Esophagus muscularis mucosa (tissue), 4 donors: ENCODE data around the gene NEURL3. TPM values are rescaled to one million over a fixed set of nuclear protein-coding genes. Genes with fewer than 3 reads are reported as not detected.

Source experiments
- DNase-seq: peaks from one replicate; pipeline ENCODE4 v3.0.0-alpha.2; 2017; ENCODE audit errors: extremely low spot score
- H3K27ac ChIP-seq, 4 donors: fragments of 200-600 bp; sonication (generic); replicated peaks in 1 of 4; 1 replicate in 3 of 4; 2 replicates in 1 of 4; pipeline ENCODE4 v1.5.1; 2016 to 2019; ENCODE audit warnings: mild to moderate bottlenecking in 1 of 4
- H3K27me3 ChIP-seq, 4 donors: fragments of 200-600 bp; sonication (generic); one replicate each; pipeline versions ENCODE4 v1.5.1 to v1.6.0; 2016 to 2019
- H3K36me3 ChIP-seq, 4 donors: fragments of 200-600 bp; sonication (generic); one replicate each; pipeline ENCODE4 v1.5.1; 2016 to 2019
- H3K4me1 ChIP-seq, 4 donors: fragments of 200-600 bp; sonication (generic); one replicate each; pipeline ENCODE4 v1.5.1; 2016 to 2019
- H3K4me3 ChIP-seq, 4 donors: fragments of 200-600 bp; sonication (generic); 1 replicate in 2 of 4; 2 replicates in 2 of 4; pipeline ENCODE4 v1.5.1; 2016 to 2019; ENCODE audit warnings: mild to moderate bottlenecking in 4 of 4, moderate library complexity in 1 of 4
- H3K9me3 ChIP-seq, 4 donors: fragments of 200-600 bp; sonication (generic); 1 replicate in 3 of 4; 2 replicates in 1 of 4; pipeline ENCODE4 v1.5.1; 2016 to 2019
- EP300 ChIP-seq: sonication (generic); formaldehyde crosslinking; IDR thresholded peaks from one replicate; pipeline ENCODE4 v1.6.1; 2017; ENCODE audit warnings: antibody characterized with exemption
- POLR2A ChIP-seq: fragments of 450-650 bp; IDR thresholded peaks from one replicate; pipeline ENCODE4 v1.6.1; 2017; ENCODE audit warnings: antibody characterized with exemption, moderate library complexity, mild to moderate bottlenecking, low read depth
- POLR2AphosphoS5 ChIP-seq, 2 donors: sonication (generic); formaldehyde crosslinking; IDR thresholded peaks; one replicate each; pipeline ENCODE4 v1.6.1; 2017; ENCODE audit warnings: antibody characterized with exemption in 2 of 2
- WGBS: methylation state at CpG from one replicate; pipeline ENCODE4 v1.1.5; 2018; 5-methylcytosine and 5-hydroxymethylcytosine counted together
- intact Hi-C: fragments of 100-400 bp; cut with DNase I; formaldehyde crosslinking; loops from one replicate; pipeline ENCODE4 v1.15.1; 2023
- total RNA-seq, 4 donors: library from RNA; depleted of rRNA; stranded (reverse); fragments of >200 nt; gene quantifications; one replicate each; pipeline versions ENCODE4 v1.1.0 to v1.2.1, GENCODE V29; 2016
- TF ChIP-seq, protein P1 (sequence below), 3 experiments: fragments of 200-600 bp in 2 of 3; fragments of 450-650 bp in 1 of 3; sonication (generic) in 2 of 3; IDR thresholded peaks; one replicate each; pipeline ENCODE4 v1.5.1; 2017 to 2019; ENCODE audit warnings: antibody characterized with exemption in 3 of 3, mild to moderate bottlenecking in 2 of 3, moderate library complexity in 1 of 3

Gene NEURL3
- total RNA-seq, 4 donors from 2014 or later, result not detected

DNA sequence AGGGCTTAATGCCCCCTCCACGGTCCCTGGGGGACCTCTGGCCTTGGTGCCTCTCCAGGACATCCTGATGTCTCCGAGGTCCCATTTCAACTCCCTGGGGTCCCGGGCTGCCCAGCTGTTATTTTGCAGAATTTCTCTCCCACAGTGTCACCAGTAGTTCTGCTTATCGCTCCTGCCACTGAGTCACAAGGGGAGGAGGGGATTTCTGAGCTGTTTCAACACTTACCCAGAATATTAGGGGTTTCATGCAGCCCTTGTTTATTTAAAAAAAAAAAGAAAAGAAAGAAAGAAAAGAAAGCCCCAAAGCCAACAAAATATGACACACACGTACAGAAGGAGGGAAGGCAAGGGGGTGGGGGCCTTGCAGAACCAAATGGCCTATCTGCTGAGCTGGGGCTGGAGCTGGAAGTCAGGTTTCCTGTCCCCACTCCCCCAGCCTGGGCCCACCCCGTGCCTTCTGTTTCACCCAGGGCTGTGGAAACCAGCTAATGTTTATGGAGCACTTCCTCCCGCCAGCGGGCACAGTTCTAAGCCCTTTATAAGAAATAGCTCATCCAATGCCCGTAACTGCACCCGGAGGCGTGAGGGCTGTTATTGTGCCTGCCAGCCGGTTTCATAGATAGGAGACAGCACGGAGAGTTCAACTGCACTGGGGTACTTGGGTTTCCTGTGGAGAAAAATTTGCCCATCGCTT is 23.0 kb upstream of the NEURL3 start:
- Histone ChIP-seq H3K9me3 (no peaks in the 10 kb centered on the region), H3K27ac (peak overlapping the region; percentile 93 to 100 (median 98)), H3K4me1 (peaks cover 52 to 67% (median 60%) of the 10 kb centered on the region in 4 donors), H3K4me3 (peak overlapping the region; percentile 61 to 77 (median 74)), H3K27me3 (no peaks in the 10 kb centered on the region), H3K36me3 (no peaks in the 10 kb centered on the region)
- intact Hi-C loops, result no loop called here
- TF ChIP-seq, protein P1, sequence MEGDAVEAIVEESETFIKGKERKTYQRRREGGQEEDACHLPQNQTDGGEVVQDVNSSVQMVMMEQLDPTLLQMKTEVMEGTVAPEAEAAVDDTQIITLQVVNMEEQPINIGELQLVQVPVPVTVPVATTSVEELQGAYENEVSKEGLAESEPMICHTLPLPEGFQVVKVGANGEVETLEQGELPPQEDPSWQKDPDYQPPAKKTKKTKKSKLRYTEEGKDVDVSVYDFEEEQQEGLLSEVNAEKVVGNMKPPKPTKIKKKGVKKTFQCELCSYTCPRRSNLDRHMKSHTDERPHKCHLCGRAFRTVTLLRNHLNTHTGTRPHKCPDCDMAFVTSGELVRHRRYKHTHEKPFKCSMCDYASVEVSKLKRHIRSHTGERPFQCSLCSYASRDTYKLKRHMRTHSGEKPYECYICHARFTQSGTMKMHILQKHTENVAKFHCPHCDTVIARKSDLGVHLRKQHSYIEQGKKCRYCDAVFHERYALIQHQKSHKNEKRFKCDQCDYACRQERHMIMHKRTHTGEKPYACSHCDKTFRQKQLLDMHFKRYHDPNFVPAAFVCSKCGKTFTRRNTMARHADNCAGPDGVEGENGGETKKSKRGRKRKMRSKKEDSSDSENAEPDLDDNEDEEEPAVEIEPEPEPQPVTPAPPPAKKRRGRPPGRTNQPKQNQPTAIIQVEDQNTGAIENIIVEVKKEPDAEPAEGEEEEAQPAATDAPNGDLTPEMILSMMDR (IDR thresholded peaks at IDR 0.05), result no peak
- no peak for TF ChIP-seq POLR2A
- TF ChIP-seq EP300, result peak; percentile 30
- peak; percentile 37 to 48 for TF ChIP-seq POLR2AphosphoS5 (IDR thresholded peaks at IDR 0.05)
- WGBS, result 35% methylated on average over 13 of the region's 14 CpGs
- DNase-seq, result no peak

DNA sequence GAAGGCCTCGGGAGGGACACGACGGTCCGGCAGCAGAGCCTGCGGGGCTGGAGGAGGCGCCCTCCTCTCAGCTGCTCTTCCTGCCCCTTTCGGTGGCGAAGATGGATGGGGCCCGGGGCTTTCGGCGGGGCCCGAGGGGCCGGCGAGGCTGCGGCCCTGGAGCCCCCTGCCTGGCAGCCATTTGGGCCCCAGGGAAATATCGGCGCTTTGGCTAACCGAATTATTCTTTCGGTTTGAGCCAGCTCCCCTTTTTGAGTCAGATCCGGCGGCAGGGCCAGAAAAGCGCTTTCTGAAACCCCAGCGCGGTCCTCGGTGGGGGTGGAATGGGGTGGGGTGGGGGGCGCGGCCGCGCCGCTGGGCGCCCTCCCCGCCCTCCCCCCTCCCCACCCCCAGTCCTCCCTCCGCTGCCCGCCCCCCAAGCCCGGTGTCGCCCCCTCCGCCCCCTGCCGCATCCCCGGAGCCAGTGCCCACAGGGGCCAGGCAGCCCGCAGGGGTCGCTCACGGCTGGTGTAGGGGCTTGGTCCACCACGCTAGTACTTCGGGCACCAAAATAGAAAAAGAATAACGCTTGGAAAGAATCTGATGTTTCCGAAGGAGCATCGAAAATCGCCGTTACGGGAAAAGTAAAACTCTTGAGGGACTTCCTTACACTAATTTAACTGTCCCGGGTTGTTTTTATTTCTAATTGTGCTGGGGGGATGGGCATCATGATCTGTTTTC is 22.3 kb upstream of the NEURL3 start:
- peaks cover 45 to 60% (median 53%) of the 10 kb centered on the region in 4 donors for H3K4me1 ChIP-seq
- TF ChIP-seq POLR2AphosphoS5 (IDR thresholded peaks at IDR 0.05) (peak in 1 of 2 donors; percentile 12), POLR2A (no peak)
- TF ChIP-seq, protein P1 (IDR thresholded peaks at IDR 0.05), result peak; percentile 38 to 59 (median 42)

DNA sequence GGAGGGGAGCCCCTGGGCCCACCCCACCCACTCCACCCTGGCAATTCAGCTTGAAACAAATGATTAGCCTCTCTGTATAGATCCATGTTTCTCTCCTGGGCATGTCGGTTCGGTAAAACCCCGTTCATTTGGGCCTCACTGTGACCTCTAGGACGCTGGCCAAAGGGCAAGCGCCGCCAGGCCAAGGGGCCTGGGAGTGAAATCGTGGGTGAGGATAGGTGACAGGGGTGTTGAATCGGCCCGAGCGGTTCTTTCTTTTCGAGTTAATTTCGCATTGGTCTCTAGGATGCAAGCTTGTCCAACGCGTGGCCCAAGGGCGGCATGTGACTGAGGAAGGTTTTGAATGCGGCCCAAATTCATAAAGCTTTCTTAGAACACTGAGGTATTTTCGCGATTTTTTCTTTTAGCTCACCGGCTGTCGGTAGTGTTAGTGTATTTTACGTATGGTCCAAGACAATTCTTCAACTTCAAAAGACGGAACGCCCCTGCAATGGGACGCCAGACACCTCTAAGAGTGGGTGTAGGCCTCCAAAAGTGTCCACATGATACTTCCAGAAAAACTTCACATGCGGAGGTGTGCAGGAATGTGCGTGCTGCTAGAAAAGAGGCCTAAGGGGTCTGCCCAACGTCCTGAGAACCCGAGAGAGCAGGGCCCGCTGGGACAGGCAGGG is 21.6 kb upstream of the NEURL3 start:
- no peak for TF ChIP-seq EP300
- TF ChIP-seq POLR2A, result no peak
- TF ChIP-seq POLR2AphosphoS5 (IDR thresholded peaks at IDR 0.05), result no peak
- intact Hi-C loops, result loop anchor here (2.0 kb wide), 1 partner anchor 28 kb away; no protein-coding TSS in a partner anchor
- no peaks in the 10 kb centered on the region for H3K27me3 ChIP-seq
- no peaks in the 10 kb centered on the region for H3K36me3 ChIP-seq
- no peaks in the 10 kb centered on the region for H3K9me3 ChIP-seq
- peak overlapping the region; percentile 93 to 100 (median 98) for H3K27ac ChIP-seq
- 74% methylated on average over 27 of the region's 29 CpGs for WGBS
- DNase-seq, result no peak
- H3K4me3 ChIP-seq, result peak overlapping the region; percentile 61 to 77 (median 74)
- peaks cover 41 to 53% (median 47%) of the 10 kb centered on the region in 4 donors for H3K4me1 ChIP-seq

More for the DNA sequence above, 22.3 kb upstream of the NEURL3 start:
- Histone ChIP-seq H3K27me3 (no peaks in the 10 kb centered on the region), H3K36me3 (no peaks in the 10 kb centered on the region), H3K9me3 (no peaks in the 10 kb centered on the region), H3K27ac (peak overlapping the region; percentile 93 to 100 (median 98)), H3K4me3 (peak overlapping the region; percentile 61 to 77 (median 74))
- intact Hi-C loops, result loop anchor here (2.0 kb wide), 1 partner anchor 27 kb away; no protein-coding TSS in a partner anchor
- no peak for DNase-seq
- WGBS, result 7% methylated on average over 14 of the region's 51 CpGs

DNA sequence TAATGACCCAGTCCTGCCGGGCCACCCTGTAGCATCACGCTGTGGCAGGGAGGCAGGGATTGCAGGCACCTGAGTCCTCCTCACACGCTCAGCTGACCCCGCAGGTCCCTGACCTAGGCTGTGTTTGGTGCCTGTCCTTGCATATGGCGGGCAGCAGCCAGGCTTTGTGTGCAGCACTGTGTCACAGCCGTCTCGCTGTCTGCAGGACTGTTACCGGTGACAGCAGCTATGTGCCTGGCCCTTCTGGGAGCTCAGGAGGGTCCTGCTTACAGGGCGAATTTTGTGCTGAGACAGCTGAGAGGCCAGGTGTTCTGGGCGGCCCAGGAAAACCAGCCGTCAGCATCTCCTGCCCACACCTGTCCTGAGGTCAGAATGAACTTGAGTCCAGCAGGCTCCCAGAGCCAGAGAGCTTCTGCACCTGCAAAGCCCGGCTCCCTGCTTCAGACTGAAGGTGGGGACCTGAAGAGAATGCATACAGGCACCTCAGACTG is 21.0 kb upstream of the NEURL3 start:
- TF ChIP-seq, protein P1 (IDR thresholded peaks at IDR 0.05), result no peak
- Histone ChIP-seq H3K27me3 (no peaks in the 10 kb centered on the region), H3K36me3 (no peaks in the 10 kb centered on the region), H3K9me3 (no peaks in the 10 kb centered on the region), H3K27ac (no peak overlapping the region), H3K4me3 (no peak overlapping the region), H3K4me1 (peaks cover 34 to 47% (median 41%) of the 10 kb centered on the region in 4 donors)
- DNase-seq, result no peak
- WGBS, result 94% methylated on average over 5 of the region's 12 CpGs
- intact Hi-C loops, result loop anchor here (2.0 kb wide), 1 partner anchor 29 kb away; no protein-coding TSS in a partner anchor

DNA sequence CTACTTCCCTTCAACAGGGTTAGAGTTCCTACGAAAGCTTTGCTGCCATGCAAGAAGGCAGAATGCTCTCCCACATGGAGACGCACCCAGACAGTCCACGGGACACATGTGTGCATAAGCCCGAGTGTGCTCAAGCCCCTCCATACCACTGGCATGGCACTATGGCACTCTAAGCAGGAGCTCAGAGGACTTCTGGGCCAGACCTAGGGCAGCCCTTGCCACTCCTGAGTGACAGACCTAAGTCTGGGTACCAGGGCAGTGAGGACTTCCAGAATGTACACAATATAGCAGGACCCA is 20.0 kb upstream of the NEURL3 start:
- Histone ChIP-seq H3K36me3 (no peaks in the 10 kb centered on the region), H3K4me1 (peaks cover 29 to 37% (median 35%) of the 10 kb centered on the region in 4 donors), H3K27me3 (no peaks in the 10 kb centered on the region), H3K4me3 (no peak overlapping the region), H3K27ac (no peak overlapping the region), H3K9me3 (no peaks in the 10 kb centered on the region)
- intact Hi-C loops, result no loop called here
- WGBS, result 93% methylated on average over 4 of the region's 4 CpGs
- no peak for DNase-seq
- TF ChIP-seq, protein P1 (IDR thresholded peaks at IDR 0.05), result no peak
- no peak for TF ChIP-seq POLR2AphosphoS5 (IDR thresholded peaks at IDR 0.05)
